Glomerular endothelial cell (primary cell): Measurements from ENCODE around the gene CDH18. TPM values are rescaled to one million over a fixed set of nuclear protein-coding genes. Genes with fewer than 3 reads are reported as not detected.
A peak's percentile ranks its signal among the peaks of the same experiment; 100 is the strongest.
"Not testable (repeated sequence)": the region's sequence is repeated elsewhere in the genome, so short reads cannot be mapped to it uniquely, and the experiment has no call there.

Source experiments
- DNase-seq: peaks from one replicate; pipeline ENCODE4 v3.0.0-alpha.2; 2011; ENCODE audit warnings: low read depth, low spot score; ENCODE audit errors: extremely low read depth
- total RNA-seq: library from RNA; depleted of rRNA; stranded (reverse); fragments of >200 nt; gene quantifications from 2 replicates; pipeline ENCODE4 v1.2.3, GENCODE V29; 2015

Gene CDH18
- total RNA-seq, 1 donor from 2014 or later = 0.41 TPM

DNA sequence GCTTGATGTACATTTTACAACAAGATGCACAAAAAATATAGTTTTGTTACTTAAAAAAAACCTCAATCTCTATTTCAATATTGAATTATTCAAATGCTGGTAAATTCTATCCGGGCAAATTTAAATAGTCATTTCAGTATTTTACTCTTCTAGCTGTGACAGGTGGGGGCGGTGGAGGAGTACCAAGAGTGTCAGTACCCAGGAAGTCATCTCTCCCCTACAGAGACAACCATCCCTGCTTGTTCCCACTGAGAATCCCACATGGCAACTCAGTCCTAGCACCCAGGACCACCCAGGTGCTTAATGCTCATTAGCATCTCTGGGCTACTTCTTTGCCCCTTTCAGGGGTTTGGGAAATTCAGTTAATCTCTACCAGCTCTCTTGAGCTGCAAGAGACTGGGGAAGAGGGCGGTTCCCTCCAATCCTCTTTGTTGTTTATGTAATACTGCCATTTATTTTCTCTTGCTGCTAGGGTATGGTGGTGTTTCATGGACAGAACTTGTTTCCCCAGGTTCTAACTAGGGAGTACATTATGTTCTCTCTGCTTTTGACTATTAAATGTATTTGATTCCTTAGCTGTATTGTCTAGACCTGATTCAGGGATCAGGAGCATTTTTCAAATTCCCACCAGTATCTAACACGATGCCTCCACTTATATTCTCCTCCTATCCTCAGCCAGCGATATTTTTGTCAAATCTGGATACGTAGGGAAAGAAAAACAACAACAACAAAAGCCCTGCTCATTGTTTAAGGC is 122.5 kb downstream of the CDH18 start:
- DNase-seq = no peak

DNA sequence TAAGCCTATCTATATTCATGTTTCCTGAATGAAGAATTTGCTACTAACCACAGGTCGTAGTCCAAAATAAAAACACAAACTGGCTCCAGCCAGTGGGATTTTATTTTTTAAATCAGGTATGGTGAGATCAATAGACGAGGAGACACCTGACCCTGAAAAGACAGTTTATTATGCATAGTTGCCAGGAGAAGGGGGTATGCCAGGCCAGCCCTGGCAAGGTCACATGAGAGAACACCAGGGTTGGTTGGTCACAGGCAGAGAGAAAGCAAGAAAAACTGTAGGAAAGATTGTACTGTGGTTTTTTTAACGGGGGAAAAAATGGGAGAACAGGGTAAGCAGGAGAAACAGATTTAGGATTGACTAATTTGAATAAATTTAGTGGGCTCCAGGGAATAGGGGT is 125.3 kb downstream of the CDH18 start:
- no peak for DNase-seq

DNA sequence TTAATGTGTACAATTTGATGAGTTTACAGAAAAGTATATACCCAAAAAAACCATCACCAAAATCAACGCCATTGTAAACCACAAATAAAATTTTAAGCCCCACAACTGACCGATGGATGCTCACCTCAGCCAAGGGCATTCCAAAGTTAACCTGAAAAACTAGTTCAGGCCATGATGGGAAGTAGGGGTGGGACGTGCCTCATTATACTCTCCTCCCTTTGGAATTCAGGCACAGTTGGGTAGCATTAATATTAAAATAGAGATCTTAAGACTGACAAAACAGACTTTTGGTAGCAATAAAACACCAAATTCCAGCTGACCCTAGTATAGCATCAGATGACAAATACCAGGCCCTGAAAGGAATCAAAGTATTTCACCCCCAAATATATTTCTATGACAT is 129.0 kb downstream of the CDH18 start:
- no peak for DNase-seq

DNA sequence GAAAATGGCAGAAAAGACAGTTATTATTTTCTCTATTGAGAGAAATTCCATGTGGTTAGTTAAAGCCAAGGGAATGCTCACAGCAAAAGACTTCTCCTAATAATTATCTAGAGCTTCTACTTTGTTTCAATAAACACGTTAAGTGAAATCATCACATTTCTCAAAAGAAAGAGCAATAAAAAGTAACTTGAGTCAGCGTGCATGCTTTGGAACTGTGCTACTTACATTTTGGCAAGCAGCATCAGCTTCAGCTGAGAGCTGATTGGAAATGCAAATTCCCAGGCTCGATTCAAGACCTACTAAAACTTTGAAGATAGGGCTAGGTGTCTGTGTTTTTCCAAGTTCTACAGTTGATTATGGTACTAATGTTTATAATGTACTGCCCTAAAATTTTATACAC is 132.1 kb downstream of the CDH18 start:
- no peak for DNase-seq

DNA sequence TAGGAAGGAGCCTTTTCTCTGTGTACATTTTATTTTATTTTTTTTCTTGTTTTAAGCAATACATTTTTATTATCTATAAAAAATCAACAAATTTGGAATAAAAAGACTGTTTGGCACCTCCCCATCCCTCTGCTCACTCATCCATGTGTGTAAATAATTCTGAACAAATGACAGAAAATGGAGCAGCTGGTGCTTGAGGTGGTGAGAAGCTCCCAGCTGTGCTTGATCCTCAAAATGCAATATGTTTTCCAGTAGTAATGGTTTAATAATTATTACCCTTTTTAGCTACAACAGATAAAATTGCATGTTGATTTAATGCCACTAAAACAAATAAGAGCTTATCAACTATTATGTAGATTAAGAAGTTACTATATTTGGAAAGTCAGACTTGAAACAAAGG is 132.5 kb downstream of the CDH18 start:
- DNase-seq = no peak

DNA sequence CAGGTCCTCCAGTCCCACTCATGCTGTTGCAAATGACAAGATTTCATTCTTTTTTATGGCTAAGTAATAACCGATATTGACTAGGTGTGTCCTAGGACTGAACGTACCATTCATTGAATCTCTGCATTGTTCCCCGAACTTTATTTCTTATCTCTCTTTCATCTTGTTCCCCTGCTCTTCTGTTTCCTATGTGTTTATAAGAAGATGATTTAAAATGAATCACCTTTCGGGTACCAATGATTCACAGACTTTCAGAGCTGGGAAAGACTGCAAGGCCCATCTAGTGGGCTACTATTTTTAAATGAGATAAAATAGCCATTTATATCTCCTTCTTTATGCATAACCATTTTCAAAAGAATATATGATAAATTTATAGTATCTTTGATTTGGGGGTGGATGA is 133.0 kb downstream of the CDH18 start:
- DNase-seq = no peak

DNA sequence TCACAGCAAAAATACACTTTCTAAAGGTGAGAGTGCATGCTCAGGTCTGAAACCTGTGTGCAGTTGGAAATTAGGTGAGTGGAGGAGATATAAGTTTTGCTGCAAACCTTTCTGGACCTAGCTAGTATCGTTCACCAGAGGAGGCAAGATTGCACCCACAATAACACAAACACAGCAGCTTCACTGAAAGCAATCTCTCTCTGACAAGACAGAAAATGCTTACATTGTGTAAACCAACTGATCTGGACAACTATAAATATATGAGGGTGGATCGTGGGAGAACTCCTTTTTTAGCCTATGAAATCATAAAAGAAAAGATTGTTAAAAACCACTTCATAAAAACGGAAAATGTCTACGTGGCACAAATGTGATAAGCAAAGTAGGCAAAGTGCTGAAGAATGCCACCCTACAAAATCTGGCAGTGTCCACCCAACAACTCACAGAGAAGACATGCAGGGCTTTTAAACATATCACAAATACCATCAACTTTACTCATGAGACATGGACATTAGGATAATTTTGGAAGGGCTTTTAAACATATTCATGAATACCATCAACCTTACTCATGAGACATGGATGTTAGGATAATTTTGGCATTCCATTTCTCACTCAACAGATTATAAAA is 134.3 kb downstream of the CDH18 start:
- DNase-seq = no peak

DNA sequence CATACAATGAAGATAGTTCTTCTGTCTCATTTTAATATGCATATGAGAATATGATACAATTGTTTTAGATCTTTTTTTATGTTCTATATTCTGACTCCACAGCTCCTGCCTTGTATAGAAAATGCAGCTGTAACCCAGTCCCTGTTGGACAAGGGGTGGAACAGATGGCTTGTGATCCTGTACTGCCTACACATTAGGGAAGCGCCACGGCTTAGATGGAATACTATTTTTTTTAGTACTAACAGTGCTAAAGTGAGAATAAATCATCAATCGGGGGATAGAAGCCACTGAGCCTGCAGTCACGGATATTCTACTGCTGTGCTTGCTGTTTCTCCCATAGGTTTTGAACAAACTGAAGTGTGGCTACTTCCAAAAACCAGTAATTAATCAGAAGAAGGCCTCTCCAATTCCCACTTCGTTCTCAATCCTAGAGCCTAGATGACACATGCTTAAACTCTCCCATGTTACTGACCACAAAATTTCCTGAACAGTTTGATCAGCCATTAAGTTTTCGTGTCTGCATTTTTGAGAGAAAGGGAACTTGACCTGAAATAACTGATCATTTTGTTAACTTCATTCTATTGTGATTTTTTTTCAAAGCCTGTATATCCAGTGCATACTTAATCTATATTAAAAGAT is 150.3 kb downstream of the CDH18 start:
- no peak for DNase-seq

DNA sequence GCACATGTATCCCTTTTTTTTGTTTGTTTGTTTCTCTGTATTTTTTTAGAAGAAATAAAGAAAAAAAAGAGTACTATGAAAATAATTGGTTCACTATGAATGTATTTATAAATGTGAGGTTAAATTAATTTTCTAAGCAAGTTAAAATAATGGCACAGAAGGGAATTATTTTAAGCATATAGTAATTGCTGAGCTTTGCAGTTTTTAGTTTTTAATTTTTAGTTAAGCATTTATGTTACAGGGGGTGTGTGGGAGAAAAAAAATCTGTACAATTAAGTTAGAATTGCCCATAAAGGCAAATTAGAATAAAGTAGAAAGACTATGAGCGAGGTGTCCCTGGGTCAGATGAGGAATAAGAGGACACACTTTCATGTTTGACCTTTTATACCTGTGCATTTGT is 152.6 kb downstream of the CDH18 start:
- DNase-seq = no peak

DNA sequence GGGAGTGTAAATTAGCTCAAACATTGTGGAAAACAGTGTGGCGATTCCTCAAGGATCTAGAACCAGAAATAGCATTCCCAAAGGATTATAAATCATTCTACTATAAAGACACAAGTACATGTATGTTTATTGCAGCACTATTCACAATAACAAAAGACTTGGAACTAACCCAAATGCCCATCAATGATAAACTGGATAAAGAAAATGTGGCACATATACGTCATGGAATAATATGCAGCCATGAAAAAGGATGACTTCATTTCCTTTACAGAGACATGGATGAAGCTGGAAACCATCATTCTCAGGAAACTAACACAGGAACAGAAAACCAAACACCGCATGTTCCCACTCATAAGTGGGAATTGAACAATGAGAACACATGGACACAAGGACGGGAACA is 175.3 kb downstream of the CDH18 start:
- DNase-seq = not testable (repeated sequence)

DNA sequence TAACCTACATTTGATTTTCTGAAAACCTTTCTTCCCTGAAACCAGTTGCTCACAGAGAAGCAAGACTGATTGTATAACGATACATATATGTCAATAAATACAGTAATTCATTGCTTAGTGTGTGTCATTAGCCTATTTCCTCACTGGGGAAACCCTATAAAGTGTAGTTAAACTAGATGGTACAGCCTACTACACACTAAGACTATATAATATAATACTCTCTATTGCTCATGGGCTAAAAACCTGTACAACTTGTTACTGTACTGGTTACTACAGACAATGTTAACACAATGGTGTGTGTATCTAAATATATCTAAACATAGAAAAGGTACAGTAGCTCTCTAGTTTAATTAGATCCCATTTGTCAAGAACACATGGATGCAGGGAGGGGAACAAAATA is 181.2 kb downstream of the CDH18 start:
- no peak for DNase-seq

DNA sequence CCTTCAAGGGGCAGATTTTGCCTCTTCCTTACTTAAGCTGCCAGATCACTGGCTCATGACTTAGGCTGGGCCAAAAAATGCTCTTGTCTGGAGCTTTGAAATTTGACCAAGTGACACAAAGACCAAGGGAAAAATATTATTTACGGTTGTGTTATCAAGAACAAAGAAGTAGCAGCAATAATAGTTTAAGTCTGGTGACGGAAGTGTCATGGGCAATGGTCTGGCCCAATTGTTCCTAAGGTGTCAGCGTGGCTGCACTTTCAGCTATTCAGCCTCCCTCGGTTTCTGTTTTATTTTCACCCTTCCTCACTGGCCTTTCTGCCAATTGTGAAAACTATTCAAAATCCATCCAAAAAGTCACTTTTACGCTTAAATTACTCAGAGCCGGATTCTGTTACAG is 185.3 kb downstream of the CDH18 start:
- no peak for DNase-seq

DNA sequence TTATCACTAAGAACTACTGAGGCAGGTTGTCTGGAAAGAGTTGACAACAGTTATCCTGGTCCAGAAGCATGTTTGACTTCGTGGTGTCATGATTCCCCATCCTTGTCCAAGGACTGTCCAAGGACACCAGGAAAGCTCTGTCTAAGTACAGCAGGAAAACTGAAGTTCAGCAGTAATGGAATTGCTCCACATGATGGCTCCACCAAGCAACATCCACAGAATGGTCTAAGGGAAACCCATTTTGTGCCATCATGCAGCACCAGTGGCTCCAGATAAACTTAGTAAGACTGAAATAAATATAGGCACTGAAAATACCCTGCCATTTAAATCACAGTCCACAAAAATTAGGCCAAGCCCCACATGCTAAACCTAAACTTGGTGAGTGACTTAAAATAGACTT is 192.8 kb downstream of the CDH18 start:
- peak; percentile 16 for DNase-seq

DNA sequence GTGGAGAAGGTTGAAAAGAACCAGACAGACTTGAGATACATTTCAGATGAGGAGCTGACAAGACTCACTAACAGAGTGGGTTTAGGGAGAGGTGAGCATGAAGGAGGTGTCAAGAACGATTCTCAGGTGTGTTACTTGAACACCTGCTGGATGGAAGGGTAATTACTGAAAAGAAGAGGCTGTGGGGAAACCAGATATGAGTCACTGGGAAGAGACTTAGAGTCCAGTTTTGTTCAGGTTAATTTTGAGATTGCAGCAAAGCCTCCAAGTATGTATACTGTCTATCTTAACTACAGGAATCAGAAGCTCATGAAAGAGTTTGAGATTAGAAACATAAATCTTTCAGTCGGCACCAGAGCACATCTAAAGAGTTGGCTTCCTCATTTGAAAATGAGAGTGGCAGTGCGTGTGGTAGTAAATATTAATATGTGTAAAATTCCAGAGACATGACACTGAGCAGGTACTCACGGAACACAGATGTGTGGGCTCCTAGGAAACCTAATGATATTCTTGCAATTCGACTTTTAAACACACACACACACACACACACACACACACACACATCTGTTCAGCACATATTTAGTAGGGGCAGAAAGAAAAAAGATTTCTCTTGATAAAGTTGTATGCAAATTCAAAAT is 197.1 kb downstream of the CDH18 start:
- DNase-seq = no peak

DNA sequence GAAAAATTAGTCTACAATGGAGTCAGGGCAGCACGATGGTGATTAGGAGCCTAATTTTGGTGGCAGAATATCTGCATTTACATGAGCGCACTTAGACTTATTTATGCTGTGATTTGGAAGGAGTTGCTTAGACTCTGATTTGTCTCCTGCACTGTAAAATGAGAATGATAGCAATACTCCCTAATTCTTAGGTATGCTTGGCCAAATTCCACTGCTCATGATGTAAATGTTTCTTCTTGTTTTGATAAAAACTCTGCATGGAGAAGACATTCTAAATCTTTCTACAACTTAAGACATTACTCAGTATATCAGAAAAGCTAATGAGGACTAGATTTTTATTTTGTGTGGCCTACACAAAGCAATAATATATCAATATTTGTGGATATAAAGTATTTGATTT is 205.4 kb downstream of the CDH18 start:
- no peak for DNase-seq

DNA sequence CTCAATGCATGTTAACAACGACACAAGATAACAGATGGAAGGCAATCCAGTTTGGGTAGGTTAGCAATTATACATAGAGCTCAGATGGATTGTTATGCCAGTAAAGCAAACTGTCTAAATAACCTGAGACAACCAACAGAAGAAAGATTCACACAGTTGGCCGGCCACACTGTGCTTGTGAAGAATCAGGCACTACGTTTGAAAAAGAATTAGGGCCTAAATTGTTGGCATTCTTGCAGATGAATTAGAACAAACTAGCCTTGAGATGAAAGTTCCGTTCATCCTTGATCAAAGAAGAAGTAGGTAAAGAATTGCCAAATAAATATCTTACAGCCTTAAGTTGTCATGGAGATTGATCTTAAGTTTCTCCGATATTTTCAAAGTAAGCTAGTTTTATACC is 210.6 kb downstream of the CDH18 start:
- no peak for DNase-seq

DNA sequence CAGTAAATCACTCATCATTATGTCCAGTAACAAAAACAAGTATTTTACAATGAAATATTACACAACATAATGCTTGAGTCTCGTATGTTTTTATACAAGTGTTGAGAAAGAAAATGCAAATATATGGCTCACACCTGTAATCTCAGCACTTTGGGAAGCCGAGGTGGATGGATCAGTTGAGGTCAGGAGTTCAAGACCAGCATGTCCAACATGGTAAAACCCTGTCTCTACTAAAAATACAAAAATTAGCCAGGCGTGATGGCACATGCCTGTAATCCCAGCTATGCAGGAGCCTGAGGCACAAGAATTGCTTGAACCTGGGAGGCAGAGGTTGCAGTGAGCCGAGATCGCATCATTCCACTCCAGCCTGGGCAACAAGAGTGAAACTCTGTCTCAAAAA is 211.1 kb downstream of the CDH18 start:
- DNase-seq = not testable (repeated sequence)

DNA sequence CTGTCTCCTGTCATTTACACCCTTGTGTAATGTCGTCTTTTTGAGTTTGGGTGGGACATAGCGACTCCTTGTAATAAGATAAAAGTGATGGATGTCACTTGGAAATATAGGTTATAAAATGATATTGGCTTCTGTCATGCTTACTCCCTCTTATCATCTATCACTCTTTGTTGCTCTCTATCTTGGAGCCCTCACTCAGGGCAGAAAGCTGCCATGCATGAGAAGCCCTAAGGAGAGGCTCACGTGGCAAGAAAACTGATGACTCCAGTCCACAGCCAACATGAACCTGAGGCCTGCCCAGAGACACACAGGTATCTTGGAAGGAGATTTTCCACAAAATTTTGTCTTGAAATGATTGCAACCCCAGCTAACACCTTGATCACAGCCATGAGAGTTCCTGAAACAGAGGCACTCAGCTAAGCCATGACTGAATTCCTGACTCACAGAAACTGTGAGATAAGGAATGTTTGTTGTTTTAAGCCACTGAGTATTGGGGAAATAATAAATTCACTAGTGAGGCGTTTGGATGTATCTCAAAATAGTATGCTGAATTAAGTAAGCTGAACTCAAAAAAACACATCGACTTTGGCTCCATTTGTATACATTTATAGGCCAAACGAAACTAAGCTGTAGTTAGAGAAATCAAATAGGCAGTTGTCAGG is 216.7 kb downstream of the CDH18 start:
- no peak for DNase-seq

DNA sequence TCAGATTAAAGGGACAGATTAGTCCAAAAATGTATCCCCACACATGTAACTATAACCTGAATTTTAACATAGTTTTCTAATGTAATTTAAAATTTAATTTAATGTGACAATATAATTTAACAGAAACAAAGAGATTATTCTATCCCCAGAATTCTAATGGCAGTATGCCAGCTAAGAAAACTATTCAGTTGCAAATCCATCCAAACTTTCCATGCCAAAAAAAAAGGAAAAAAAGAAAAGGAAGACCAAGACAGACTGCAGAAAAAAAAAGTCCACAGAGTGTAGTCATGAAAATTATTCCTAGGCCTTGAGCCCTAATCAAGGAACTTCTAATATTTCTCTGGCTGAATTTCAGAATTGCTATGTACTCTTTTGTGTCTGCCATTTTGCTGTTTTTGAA is 217.6 kb downstream of the CDH18 start:
- no peak for DNase-seq

DNA sequence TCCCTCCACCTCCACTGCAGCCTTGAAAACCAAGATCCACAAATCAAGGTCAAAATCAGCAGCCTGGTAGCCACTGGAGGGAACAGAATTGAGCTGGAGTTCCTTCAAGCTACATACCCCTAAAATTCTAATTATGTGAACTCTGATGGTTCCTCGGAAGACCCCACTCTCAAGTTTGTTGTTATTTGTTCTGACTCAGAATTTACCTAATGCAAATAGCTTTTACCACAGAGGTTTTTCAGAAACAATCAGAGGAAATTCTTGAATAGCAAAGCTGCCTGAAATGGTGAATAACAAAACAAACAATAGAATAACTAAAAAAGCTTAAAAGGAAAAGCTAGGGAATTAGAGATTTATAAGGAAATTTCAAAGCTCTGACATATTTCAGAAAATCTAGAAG is 220.0 kb downstream of the CDH18 start:
- DNase-seq = no peak

DNA sequence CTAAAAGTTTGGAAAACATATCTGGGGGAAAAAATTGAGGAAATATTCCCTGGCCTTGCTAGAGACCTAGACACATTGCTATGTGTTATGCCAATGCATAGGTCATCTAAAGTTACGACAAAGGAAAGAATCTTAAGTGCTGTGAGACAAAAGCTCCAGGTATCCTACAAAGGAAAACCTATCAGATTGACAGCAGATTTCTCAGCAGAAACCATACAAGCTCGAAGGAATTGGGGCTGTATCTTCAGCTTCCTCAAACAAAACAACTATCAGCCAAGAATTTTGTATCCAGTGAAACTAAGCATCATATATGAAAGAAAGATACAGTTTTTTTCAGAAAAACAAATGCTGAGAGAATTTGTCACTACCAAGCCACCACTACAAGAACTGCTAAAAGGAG is 234.4 kb downstream of the CDH18 start:
- DNase-seq = no peak
